Stomach (tissue), 4 donors: Measurements from ENCODE around the gene CARS1.

Source experiments
- CTCF ChIP-seq, 7 experiments: fragments of 450-650 bp in 4 of 7; fragments of 200-600 bp in 3 of 7; sonication (generic) in 3 of 7; IDR thresholded peaks; one replicate each; pipeline ENCODE4 v1.5.1; 2016 to 2019; ENCODE audit warnings: antibody characterized with exemption in 7 of 7, control low read depth in 2 of 7, mild to moderate bottlenecking in 1 of 7
- EP300 ChIP-seq: sonication (generic); formaldehyde crosslinking; IDR thresholded peaks from one replicate; pipeline ENCODE4 v1.6.1; 2017; ENCODE audit warnings: antibody characterized with exemption
- POLR2A ChIP-seq, 4 donors: fragments of 450-650 bp; IDR thresholded peaks; one replicate each; pipeline ENCODE4 v1.6.1; 2016; ENCODE audit warnings: antibody characterized with exemption in 4 of 4, control low read depth in 2 of 4, mild to moderate bottlenecking in 1 of 4, moderate library complexity in 1 of 4

GRCh38 chr11:3022300-3022967, 34.8 kb downstream of the CARS1 start:
- TF ChIP-seq CTCF (IDR thresholded peaks at IDR 0.05), result no peak
- no peak for TF ChIP-seq POLR2A (IDR thresholded peaks at IDR 0.05)
- no peak for TF ChIP-seq EP300
